Lower leg skin (tissue), 4 donors: ENCODE measurements around the gene PROP1. TPM values are rescaled to one million over a fixed set of nuclear protein-coding genes. Genes with fewer than 3 reads are reported as not detected.
A peak's percentile ranks its signal among the peaks of the same experiment; 100 is the strongest.
"Not testable (repeated sequence)": the region's sequence is repeated elsewhere in the genome, so short reads cannot be mapped to it uniquely, and the experiment has no call there.

ENCODE experiments used
- DNase-seq, 2 donors: peaks; one replicate each; pipeline ENCODE4 v3.0.0-alpha.2; 2019; ENCODE audit warnings: low spot score in 2 of 2
- H3K4me3 ChIP-seq: fragments of 200-600 bp; sonication (generic); 2 replicates; pipeline ENCODE4 v1.5.1; 2017; ENCODE audit warnings: mild to moderate bottlenecking, low read depth; ENCODE audit not compliant: poor library complexity, severe bottlenecking
- POLR2A ChIP-seq, 2 donors: fragments of 450-650 bp; IDR thresholded peaks; one replicate each; pipeline ENCODE4 v1.6.1; 2016 to 2017; ENCODE audit warnings: antibody characterized with exemption in 2 of 2, mild to moderate bottlenecking in 1 of 2, moderate library complexity in 1 of 2
- WGBS, 2 donors: methylation state at CpG; one replicate each; pipeline ENCODE4 v1.1.5; 2018; 5-methylcytosine and 5-hydroxymethylcytosine counted together
- intact Hi-C: fragments of 100-400 bp; cut with DNase I; formaldehyde crosslinking; loops from one replicate; pipeline ENCODE4 v1.15.0; 2023; ENCODE audit warnings: low total_unique reads
- total RNA-seq, 4 donors: library from RNA; depleted of rRNA; stranded (reverse); fragments of >200 nt; gene quantifications; one replicate each; pipeline ENCODE4 v1.1.0, GENCODE V29; 2016
- TF ChIP-seq, protein P1 (sequence below), 3 donors: fragments of 450-650 bp; IDR thresholded peaks; one replicate each; pipeline ENCODE4 v1.5.1; 2016; ENCODE audit warnings: antibody characterized with exemption in 3 of 3, mild to moderate bottlenecking in 3 of 3, moderate library complexity in 2 of 3

The PROP1 gene
- total RNA-seq, 4 donors from 2014 or later, result not detected

GRCh38 chr5:177982072-177982727, 13.8 kb downstream of the PROP1 start:
- DNase-seq, result peak in 1 of 2 donors; percentile 81
- TF ChIP-seq, protein P1, sequence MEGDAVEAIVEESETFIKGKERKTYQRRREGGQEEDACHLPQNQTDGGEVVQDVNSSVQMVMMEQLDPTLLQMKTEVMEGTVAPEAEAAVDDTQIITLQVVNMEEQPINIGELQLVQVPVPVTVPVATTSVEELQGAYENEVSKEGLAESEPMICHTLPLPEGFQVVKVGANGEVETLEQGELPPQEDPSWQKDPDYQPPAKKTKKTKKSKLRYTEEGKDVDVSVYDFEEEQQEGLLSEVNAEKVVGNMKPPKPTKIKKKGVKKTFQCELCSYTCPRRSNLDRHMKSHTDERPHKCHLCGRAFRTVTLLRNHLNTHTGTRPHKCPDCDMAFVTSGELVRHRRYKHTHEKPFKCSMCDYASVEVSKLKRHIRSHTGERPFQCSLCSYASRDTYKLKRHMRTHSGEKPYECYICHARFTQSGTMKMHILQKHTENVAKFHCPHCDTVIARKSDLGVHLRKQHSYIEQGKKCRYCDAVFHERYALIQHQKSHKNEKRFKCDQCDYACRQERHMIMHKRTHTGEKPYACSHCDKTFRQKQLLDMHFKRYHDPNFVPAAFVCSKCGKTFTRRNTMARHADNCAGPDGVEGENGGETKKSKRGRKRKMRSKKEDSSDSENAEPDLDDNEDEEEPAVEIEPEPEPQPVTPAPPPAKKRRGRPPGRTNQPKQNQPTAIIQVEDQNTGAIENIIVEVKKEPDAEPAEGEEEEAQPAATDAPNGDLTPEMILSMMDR (IDR thresholded peaks at IDR 0.05), result no peak
- no peak for TF ChIP-seq POLR2A (IDR thresholded peaks at IDR 0.05)
- intact Hi-C loops, result no loop called here
- 23 to 26% methylated on average over 17 of the region's 17 CpGs for WGBS, 2 donors
- no peak overlapping the region for H3K4me3 ChIP-seq

DNA sequence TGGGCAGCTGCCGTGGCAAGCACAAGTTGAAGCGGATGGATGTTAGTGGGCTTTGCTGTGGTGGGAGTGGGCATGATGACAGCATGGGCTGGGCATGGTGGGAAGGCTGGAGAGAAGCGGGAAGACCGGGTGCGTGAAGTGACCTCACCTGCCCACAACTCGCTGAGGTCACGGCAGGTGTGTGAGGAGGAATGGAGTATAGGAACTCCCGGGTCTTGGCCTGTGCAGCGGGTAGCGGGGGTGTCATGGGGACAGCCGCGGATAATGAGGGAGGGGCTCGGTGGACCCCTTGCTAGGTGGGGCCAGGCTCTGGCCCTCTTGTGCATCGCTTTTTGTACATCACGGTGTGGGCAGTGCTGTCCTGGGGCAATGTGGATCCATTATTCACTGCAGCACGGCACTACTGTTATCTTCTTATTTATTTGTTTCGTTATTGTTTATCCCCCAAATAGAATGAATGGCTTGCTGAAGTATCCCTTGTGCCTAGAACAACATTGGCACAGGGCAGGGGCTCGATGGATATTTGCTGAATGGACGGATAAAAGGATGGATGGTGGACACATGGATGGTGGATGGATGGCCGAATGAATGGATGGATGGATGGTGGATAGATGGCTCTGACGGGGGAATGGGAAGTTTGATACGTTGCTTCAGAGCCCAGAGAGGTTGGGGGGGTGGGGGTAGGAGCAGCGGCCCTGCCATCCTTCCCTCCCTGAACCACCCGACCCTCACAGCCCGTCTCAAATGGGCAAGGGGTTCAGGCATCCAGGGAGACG, 14.6 kb downstream of the PROP1 start:
- H3K4me3 ChIP-seq, result no peak overlapping the region
- intact Hi-C loops, result no loop called here
- TF ChIP-seq, protein P1 (IDR thresholded peaks at IDR 0.05), result no peak
- WGBS, 2 donors, result 64 to 71% methylated on average over 26 of the region's 26 CpGs
- peak in 1 of 2 donors; percentile 62 for DNase-seq

- no peak for TF ChIP-seq POLR2A (IDR thresholded peaks at IDR 0.05)
- TF ChIP-seq, protein P1 (IDR thresholded peaks at IDR 0.05), result no peak
- no peak overlapping the region for H3K4me3 ChIP-seq
- WGBS, 2 donors, result 25 to 32% methylated on average over 10 of the region's 10 CpGs
- intact Hi-C loops, result no loop called here
- DNase-seq, result peak in 1 of 2 donors; percentile 77
These were observed 15.3 kb downstream of the PROP1 start for GRCh38 chr5:177980743-177981151.

GRCh38 chr5:177977600-177977999, 18.4 kb downstream of the PROP1 start:
- DNase-seq, intact Hi-C loops, H3K4me3 ChIP-seq: not testable (repeated sequence)
- WGBS, 2 donors, result 41 to 42% methylated on average over 5 to 6 of the region's 8 CpGs

GRCh38 chr5:177973066-177973635, 22.9 kb downstream of the PROP1 start:
- intact Hi-C loops, result no loop called here
- TF ChIP-seq, protein P1 (IDR thresholded peaks at IDR 0.05), result no peak

DNA sequence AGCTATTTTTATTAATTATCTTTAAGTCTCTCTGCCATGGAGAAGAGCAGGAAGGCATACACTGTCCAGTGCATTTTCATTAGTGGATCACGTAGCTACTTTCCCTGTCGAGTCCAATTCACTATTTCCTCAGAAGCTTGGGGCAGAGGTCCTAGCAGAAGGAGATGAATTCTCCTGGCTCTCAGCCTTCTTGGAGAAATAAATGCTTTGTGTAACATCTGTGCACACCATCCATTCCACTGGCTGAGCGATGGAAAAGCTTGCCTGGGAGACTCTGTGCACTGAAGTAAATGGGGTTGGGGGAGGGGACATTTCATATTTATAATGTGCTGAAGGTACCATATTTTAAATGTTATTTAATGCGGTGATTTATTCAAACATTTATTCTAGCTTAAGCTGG, 23.4 kb downstream of the PROP1 start:
- TF ChIP-seq POLR2A (IDR thresholded peaks at IDR 0.05), result no peak
- 64 to 67% methylated on average over 4 of the region's 4 CpGs for WGBS, 2 donors
- H3K4me3 ChIP-seq, result no peak overlapping the region
- no peak for DNase-seq
- intact Hi-C loops, result no loop called here

More at GRCh38 chr5:177973066-177973635, 22.9 kb downstream of the PROP1 start:
- H3K4me3 ChIP-seq, result no peak overlapping the region
- DNase-seq, result peak in 1 of 2 donors; percentile 60
- 61 to 67% methylated on average over 5 of the region's 5 CpGs for WGBS, 2 donors

- WGBS, 2 donors, result 94% methylated on average over 10 of the region's 10 CpGs
- DNase-seq, result peak in 1 of 2 donors; percentile 50
These were observed 24.0 kb downstream of the PROP1 start for GRCh38 chr5:177972014-177972413.

More at GRCh38 chr5:177972014-177972413, 24.0 kb downstream of the PROP1 start:
- H3K4me3 ChIP-seq, intact Hi-C loops: not testable (repeated sequence)
